Measurements from ENCODE around the gene NDUFA5.

DNA sequence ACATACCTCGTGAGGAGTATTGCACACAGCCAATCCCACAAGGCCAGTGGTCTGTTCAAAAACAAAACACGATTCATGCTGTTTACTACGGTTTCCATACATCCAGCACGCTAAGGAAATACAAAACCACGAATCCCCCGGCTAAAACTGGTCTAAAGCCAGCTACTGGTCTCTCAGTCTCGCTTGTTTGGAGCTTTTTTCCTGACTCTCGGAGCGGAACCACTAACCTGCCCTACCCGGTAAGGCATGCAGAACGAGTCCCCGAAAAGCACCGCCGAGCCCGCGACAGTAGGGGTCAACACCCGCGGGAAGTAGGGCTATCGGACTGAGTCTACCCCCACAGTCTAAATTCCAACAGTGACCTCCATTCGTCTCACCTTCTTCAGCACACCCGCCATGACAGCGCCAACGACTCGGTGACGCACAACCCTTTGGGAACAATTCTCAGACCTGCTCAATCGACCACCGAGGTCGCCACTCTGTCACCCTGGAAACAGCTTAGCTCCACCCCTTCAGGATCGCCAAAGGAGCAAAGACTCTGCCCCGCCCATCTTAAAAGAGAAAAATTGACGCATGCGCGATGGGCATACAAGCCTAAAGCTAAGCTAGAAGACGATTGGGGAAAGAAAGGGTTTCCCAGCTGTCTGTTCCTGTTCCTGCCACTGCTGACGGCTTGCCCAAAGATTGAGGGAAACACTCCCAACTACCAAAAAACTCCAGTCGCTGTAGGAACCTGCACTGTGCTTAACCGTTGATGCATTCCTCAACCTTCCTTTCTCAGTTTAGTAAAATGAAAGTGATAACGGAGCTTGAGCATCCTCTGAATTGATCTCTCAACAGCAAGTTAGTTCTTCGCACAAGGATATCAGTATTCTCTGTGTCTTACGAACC is at the start of gene NDUFA5:
- TF ChIP-seq CTCF (conservative IDR thresholded peaks at IDR 0.05 in 1 of 2, IDR thresholded peaks at IDR 0.05 in 1 of 2; ENCODE audit: low read depth in 1 of 2, low read length in 2 of 2) (no peak), EZH2 (IDR thresholded peaks at IDR 0.05; ENCODE audit: low read length, missing control alignments) (no peak)

All from fibroblast of lung (primary cell).